Stomach (tissue), 9 donors: ENCODE results near the gene EPN2. TPM values are rescaled to one million over a fixed set of nuclear protein-coding genes. Genes with fewer than 3 reads are reported as not detected.

Experiments used
- DNase-seq, 2 donors: peaks; one replicate each; pipeline versions ENCODE4 v3.0.0 to v3.0.0-alpha.2; 2013 to 2019
- H3K27ac ChIP-seq, 5 donors: fragments of 200-600 bp in 4 of 5; sonication (generic) in 4 of 5; one replicate each; pipeline ENCODE4 v1.5.1; 2013 to 2019; ENCODE audit warnings: mild to moderate bottlenecking in 1 of 5, moderate library complexity in 1 of 5
- H3K27me3 ChIP-seq, 3 donors: fragments of 200-600 bp; sonication (generic); one replicate each; pipeline ENCODE4 v1.5.1; 2017 to 2019; ENCODE audit warnings: mixed run types in 1 of 3
- H3K36me3 ChIP-seq, 4 donors: fragments of 200-600 bp; sonication (generic); 1 replicate in 3 of 4; 2 replicates in 1 of 4; pipeline ENCODE4 v1.5.1; 2016 to 2019
- H3K4me1 ChIP-seq, 4 donors: fragments of 200-600 bp; sonication (generic); one replicate each; pipeline ENCODE4 v1.5.1; 2016 to 2019
- H3K4me3 ChIP-seq, 4 donors: fragments of 200-600 bp; sonication (generic) in 3 of 4; one replicate each; pipeline ENCODE4 v1.5.1; 2016 to 2019; ENCODE audit warnings: mild to moderate bottlenecking in 1 of 4
- H3K9me3 ChIP-seq, 4 donors: fragments of 200-600 bp; sonication (generic); one replicate each; pipeline ENCODE4 v1.5.1; 2016 to 2019
- EP300 ChIP-seq: sonication (generic); formaldehyde crosslinking; IDR thresholded peaks from one replicate; pipeline ENCODE4 v1.6.1; 2017; ENCODE audit warnings: antibody characterized with exemption
- POLR2A ChIP-seq, 4 donors: fragments of 450-650 bp; IDR thresholded peaks; one replicate each; pipeline ENCODE4 v1.6.1; 2016; ENCODE audit warnings: antibody characterized with exemption in 4 of 4, control low read depth in 2 of 4, mild to moderate bottlenecking in 1 of 4, moderate library complexity in 1 of 4
- POLR2AphosphoS5 ChIP-seq, 3 donors: sonication (generic); formaldehyde crosslinking; IDR thresholded peaks; one replicate each; pipeline ENCODE4 v1.6.1; 2016; ENCODE audit warnings: antibody characterized with exemption in 3 of 3
- WGBS, 5 donors: extraction: QIAGEN DNeasy Blood & Tissue Kit in 3 of 5; methylation state at CpG; one replicate each; pipeline versions ENCODE4 v1.1.5 to v1.1.7; 2013 to 2018; 5-methylcytosine and 5-hydroxymethylcytosine counted together
- intact Hi-C: fragments of 100-400 bp; cut with DNase I; formaldehyde crosslinking; loops from one replicate; pipeline ENCODE4 v1.15.1; 2023; ENCODE audit warnings: low total_unique reads
- polyA plus RNA-seq, 3 donors: library from polyadenylated mRNA; stranded (reverse); fragments of 200-250 nt; gene quantifications; one replicate each; pipeline ENCODE4 v1.2.3, GENCODE V29; 2013
- total RNA-seq, 5 donors: library from RNA; depleted of rRNA; stranded (reverse); fragments of >200 nt; gene quantifications; one replicate each; pipeline versions ENCODE4 v1.1.0 to v1.2.3, GENCODE V29; 2014 to 2016
- TF ChIP-seq, protein P1 (sequence below), 7 experiments: fragments of 450-650 bp in 4 of 7; fragments of 200-600 bp in 3 of 7; sonication (generic) in 3 of 7; IDR thresholded peaks; one replicate each; pipeline ENCODE4 v1.5.1; 2016 to 2019; ENCODE audit warnings: antibody characterized with exemption in 7 of 7, control low read depth in 2 of 7, mild to moderate bottlenecking in 1 of 7
- donor health status: healthy with polysubstance abuse.
- donor health status: Bipolar disorder and iron deficiency.
- donor health status: healthy.

Gene EPN2
- total and polyA plus RNA-seq, 8 donors = 10.7 to 71.9 (median 25.7) TPM

DNA sequence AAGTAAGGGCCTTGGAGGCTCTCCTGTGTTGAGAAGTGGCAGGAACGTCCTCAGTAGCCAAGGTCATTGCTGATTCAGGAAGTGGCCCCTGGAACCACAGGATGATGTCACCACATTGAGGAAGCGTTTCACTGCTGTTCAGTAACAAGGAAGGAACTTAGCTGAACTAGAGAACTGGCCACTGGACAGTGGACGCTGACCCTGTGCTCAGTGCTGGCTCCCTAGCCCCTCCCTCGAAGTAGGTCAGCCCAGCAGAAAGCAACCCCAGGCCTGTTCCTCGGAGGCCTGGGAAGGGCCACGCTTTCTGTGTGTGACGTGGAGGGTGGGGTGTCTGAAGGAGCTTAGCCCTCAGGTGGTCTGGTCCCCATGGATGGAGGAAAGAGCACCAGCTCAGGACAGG is 67.0 kb downstream of the EPN2 start:
- no peaks in the 10 kb centered on the region for H3K9me3 ChIP-seq
- DNase-seq = peak; percentile 53 to 80
- intact Hi-C loops = no loop called here
- peaks cover 14 to 72% (median 34%) of the 10 kb centered on the region in 4 donors for H3K4me1 ChIP-seq
- H3K27me3 ChIP-seq = no peaks in the 10 kb centered on the region
- peaks cover 0 to 12% (median 6%) of the 10 kb centered on the region in 4 donors for H3K36me3 ChIP-seq
- H3K27ac ChIP-seq = peak overlapping the region in 3 of 5 donors; percentile 7 to 49 (median 40)
- peak in 1 of 3 donors; percentile 26 for TF ChIP-seq POLR2AphosphoS5 (IDR thresholded peaks at IDR 0.05)
- TF ChIP-seq, protein P1, sequence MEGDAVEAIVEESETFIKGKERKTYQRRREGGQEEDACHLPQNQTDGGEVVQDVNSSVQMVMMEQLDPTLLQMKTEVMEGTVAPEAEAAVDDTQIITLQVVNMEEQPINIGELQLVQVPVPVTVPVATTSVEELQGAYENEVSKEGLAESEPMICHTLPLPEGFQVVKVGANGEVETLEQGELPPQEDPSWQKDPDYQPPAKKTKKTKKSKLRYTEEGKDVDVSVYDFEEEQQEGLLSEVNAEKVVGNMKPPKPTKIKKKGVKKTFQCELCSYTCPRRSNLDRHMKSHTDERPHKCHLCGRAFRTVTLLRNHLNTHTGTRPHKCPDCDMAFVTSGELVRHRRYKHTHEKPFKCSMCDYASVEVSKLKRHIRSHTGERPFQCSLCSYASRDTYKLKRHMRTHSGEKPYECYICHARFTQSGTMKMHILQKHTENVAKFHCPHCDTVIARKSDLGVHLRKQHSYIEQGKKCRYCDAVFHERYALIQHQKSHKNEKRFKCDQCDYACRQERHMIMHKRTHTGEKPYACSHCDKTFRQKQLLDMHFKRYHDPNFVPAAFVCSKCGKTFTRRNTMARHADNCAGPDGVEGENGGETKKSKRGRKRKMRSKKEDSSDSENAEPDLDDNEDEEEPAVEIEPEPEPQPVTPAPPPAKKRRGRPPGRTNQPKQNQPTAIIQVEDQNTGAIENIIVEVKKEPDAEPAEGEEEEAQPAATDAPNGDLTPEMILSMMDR (IDR thresholded peaks at IDR 0.05) = no peak
- WGBS, 5 donors = 64 to 79% (median 70%) methylated on average over 7 of the region's 7 CpGs
- H3K4me3 ChIP-seq = no peak overlapping the region

DNA sequence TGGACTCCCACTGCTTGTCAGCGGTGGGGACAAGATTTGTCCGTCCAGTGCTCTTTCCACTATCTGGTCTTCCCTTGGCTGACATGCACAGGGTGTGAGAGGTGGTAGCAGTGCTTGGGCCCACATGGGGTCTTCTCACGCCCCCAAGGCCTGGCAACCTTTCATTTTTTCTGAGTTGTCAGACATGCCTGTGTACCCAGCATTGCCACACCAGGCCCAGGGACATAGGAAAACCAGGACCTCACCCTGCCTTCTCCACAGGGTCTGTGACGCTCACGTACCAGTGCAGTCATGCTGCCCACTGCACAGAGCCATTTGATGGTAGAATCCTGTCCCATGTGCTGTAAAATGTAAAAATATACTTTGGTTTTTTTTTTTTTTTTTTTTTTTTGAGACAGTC is 67.6 kb downstream of the EPN2 start:
- Histone ChIP-seq H3K27me3 (no peaks in the 10 kb centered on the region), H3K4me3 (no peak overlapping the region), H3K4me1 (peaks cover 14 to 67% (median 31%) of the 10 kb centered on the region in 4 donors), H3K27ac (peak overlapping the region in 2 of 5 donors; percentile 40 to 49), H3K36me3 (peaks cover 0 to 14% (median 8%) of the 10 kb centered on the region in 4 donors), H3K9me3 (no peaks in the 10 kb centered on the region)
- intact Hi-C loops = no loop called here
- 88 to 97% (median 92%) methylated on average over 5 of the region's 5 CpGs for WGBS, 5 donors
- TF ChIP-seq POLR2AphosphoS5 (IDR thresholded peaks at IDR 0.05) = no peak
- TF ChIP-seq, protein P1 (IDR thresholded peaks at IDR 0.05) = no peak
- TF ChIP-seq POLR2A (IDR thresholded peaks at IDR 0.05) = no peak
- TF ChIP-seq EP300 = no peak
- no peak for DNase-seq

DNA sequence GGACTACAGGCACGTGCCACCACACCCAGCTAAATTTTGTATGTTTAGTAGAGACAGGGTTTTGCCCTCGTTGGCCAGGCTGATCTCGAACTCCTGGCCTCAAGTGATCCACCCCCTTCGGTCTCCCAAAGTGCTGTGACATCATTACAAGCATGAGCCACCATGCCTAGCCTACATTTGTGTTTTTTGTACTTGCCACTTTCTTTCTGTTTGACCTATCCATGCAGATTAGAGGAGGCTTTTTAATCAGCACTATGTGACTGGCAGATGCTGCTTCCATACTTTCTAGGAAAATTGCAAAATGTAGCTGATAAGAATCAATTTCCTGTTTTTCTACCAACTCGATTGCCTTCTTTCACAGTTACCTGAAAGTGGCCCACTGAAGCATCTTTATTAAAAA is 68.1 kb downstream of the EPN2 start:
- H3K36me3 ChIP-seq = peaks cover 0 to 19% (median 13%) of the 10 kb centered on the region in 4 donors
- DNase-seq = no peak
- peak overlapping the region in 1 of 5 donors; percentile 50 for H3K27ac ChIP-seq
- peaks cover 14 to 64% (median 30%) of the 10 kb centered on the region in 4 donors for H3K4me1 ChIP-seq
- intact Hi-C loops = no loop called here
- 81 to 89% (median 84%) methylated on average over 5 of the region's 5 CpGs for WGBS, 5 donors
- no peaks in the 10 kb centered on the region for H3K27me3 ChIP-seq
- H3K4me3 ChIP-seq = no peak overlapping the region
- H3K9me3 ChIP-seq = no peaks in the 10 kb centered on the region
- TF ChIP-seq, protein P1 (IDR thresholded peaks at IDR 0.05) = no peak
- TF ChIP-seq EP300 (no peak), POLR2AphosphoS5 (IDR thresholded peaks at IDR 0.05) (no peak), POLR2A (IDR thresholded peaks at IDR 0.05) (no peak)

DNA sequence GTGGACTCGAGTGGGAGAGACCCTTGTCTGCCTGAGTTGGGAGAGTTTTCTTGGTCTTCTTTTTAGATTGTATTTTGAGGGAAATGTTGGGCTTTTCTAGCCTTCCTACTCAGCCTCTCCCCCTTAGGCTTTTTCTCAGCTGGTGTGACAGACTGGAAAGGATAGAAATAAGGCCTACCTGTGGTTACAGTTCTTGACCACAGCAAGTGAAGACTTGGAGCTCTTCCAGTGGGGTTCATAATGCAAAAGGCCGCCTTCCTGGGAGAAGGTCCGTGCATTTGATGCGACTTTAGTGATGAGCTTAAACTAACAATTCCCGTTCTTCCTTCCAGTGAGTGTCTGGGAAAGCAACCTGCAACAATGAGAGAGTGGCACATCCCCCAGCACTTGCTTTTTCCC is 68.6 kb downstream of the EPN2 start:
- Histone ChIP-seq H3K27ac (peak overlapping the region in 1 of 5 donors; percentile 50), H3K4me1 (peaks cover 14 to 64% (median 30%) of the 10 kb centered on the region in 4 donors), H3K9me3 (no peaks in the 10 kb centered on the region), H3K27me3 (no peaks in the 10 kb centered on the region), H3K36me3 (peaks cover 0 to 19% (median 13%) of the 10 kb centered on the region in 4 donors), H3K4me3 (no peak overlapping the region)
- intact Hi-C loops = no loop called here
- DNase-seq = no peak
- 93 to 99% (median 95%) methylated on average over 5 of the region's 5 CpGs for WGBS, 5 donors
- TF ChIP-seq, protein P1 (IDR thresholded peaks at IDR 0.05) = no peak
- TF ChIP-seq POLR2A (IDR thresholded peaks at IDR 0.05) (no peak), POLR2AphosphoS5 (IDR thresholded peaks at IDR 0.05) (no peak), EP300 (no peak)
